Measurements from ENCODE around the gene XPNPEP3. TPM values are rescaled to one million over a fixed set of nuclear protein-coding genes. Genes with fewer than 3 reads are reported as not detected.
A peak's percentile ranks its signal among the peaks of the same experiment; 100 is the strongest.

Gene XPNPEP3
- total RNA-seq, 2 donors from 2014 or later: 9.4 to 12.5 TPM

GRCh38 chr22:40855071-40855978, 1.6 kb upstream of the XPNPEP3 start:
- Histone ChIP-seq H3K4me3 (peak overlapping the region; percentile 87 to 97), H3K9me3 (no peaks in the 10 kb centered on the region), H3K27ac (peak overlapping the region; percentile 96 to 98), H3K27me3 (no peaks in the 10 kb centered on the region), H3K36me3 (no peaks in the 10 kb centered on the region), H3K4me1 (peaks cover 0 to 48% of the 10 kb centered on the region in 2 donors)
- DNase-seq (ENCODE audit: low spot score): no peak
- TF ChIP-seq CTCF (IDR thresholded peaks at IDR 0.05): no peak

GRCh38 chr22:40855979-40856512, 902 bp upstream of the XPNPEP3 start:
- H3K27me3 ChIP-seq: no peaks in the 10 kb centered on the region
- peaks cover 0 to 48% of the 10 kb centered on the region in 2 donors for H3K4me1 ChIP-seq
- no peak for TF ChIP-seq CTCF (IDR thresholded peaks at IDR 0.05)
- H3K9me3 ChIP-seq: no peaks in the 10 kb centered on the region
- H3K4me3 ChIP-seq: peak overlapping the region; percentile 87 to 97
- peak overlapping the region; percentile 96 to 98 for H3K27ac ChIP-seq
- no peak for DNase-seq (ENCODE audit: low spot score)
- H3K36me3 ChIP-seq: no peaks in the 10 kb centered on the region

GRCh38 chr22:40857309-40857855, 434 bp downstream of the XPNPEP3 start:
- TF ChIP-seq CTCF (IDR thresholded peaks at IDR 0.05): no peak
- Histone ChIP-seq H3K27me3 (no peaks in the 10 kb centered on the region), H3K4me1 (peaks cover 0 to 45% of the 10 kb centered on the region in 2 donors), H3K27ac (peak overlapping the region; percentile 96 to 98), H3K9me3 (no peaks in the 10 kb centered on the region), H3K36me3 (no peaks in the 10 kb centered on the region), H3K4me3 (peak overlapping the region; percentile 87 to 97)
- no peak for DNase-seq (ENCODE audit: low spot score)

- H3K36me3 ChIP-seq: no peaks in the 10 kb centered on the region
- no peak for DNase-seq (ENCODE audit: low spot score)
- H3K4me3 ChIP-seq: no peak within 1 kb of the TSS
- peaks cover 0 to 11% of the 10 kb centered on the region in 2 donors for H3K4me1 ChIP-seq
- H3K27ac ChIP-seq: no peak within 1 kb of the TSS
- no peak for TF ChIP-seq CTCF (IDR thresholded peaks at IDR 0.05)
- no peaks in the 10 kb centered on the region for H3K9me3 ChIP-seq
- no peaks in the 10 kb centered on the region for H3K27me3 ChIP-seq
Measured at GRCh38 chr22:40862013-40862412, 5.1 kb downstream of the XPNPEP3 start, which contains the start of gene DNAJB7. TSS of gene DNAJB7 (minus strand) at chr22:40862113. CDS start at chr22:40861994, 119 bp downstream.

GRCh38 chr22:40862537-40862936, 5.6 kb downstream of the XPNPEP3 start:
- Histone ChIP-seq H3K4me3 (no peak overlapping the region), H3K27ac (no peak overlapping the region), H3K9me3 (no peaks in the 10 kb centered on the region), H3K36me3 (no peaks in the 10 kb centered on the region), H3K27me3 (no peaks in the 10 kb centered on the region), H3K4me1 (peaks cover 0 to 8% of the 10 kb centered on the region in 2 donors)
- no peak for TF ChIP-seq CTCF (IDR thresholded peaks at IDR 0.05)
- DNase-seq (ENCODE audit: low spot score): no peak
